H9 (cell line): ENCODE measurements around the gene TWSG1. TPM values are rescaled to one million over a fixed set of nuclear protein-coding genes. Genes with fewer than 3 reads are reported as not detected.

Source experiments
- DNase-seq: peaks from one replicate; pipeline ENCODE4 v3.0.0-alpha.2; 2017
- H2AFZ ChIP-seq: one replicate; pipeline ENCODE4 v1.6.1; 2013; ENCODE audit warnings: mild to moderate bottlenecking, low read length, control low read depth, moderate library complexity
- H2AK5ac ChIP-seq: 2 replicates; pipeline ENCODE4 v1.6.1; 2013; ENCODE audit warnings: low read length, control low read depth, mixed read lengths; ENCODE audit not compliant: insufficient read length
- H2BK120ac ChIP-seq: one replicate; pipeline ENCODE4 v1.6.1; 2013; ENCODE audit warnings: low read depth, mild to moderate bottlenecking, low read length, control low read depth, inconsistent platforms; ENCODE audit not compliant: poor library complexity, severe bottlenecking
- H2BK12ac ChIP-seq: 2 replicates; pipeline ENCODE4 v1.6.1; 2013; ENCODE audit warnings: low read length, control low read depth, mixed read lengths, low read depth; ENCODE audit not compliant: insufficient read length
- H2BK15ac ChIP-seq: 2 replicates; pipeline ENCODE4 v1.6.1; 2013; ENCODE audit warnings: low read depth, low read length, control low read depth
- H2BK20ac ChIP-seq: one replicate; pipeline ENCODE4 v1.6.1; 2013; ENCODE audit warnings: low read depth, mild to moderate bottlenecking, low read length, control low read depth, inconsistent platforms; ENCODE audit not compliant: poor library complexity, severe bottlenecking
- H2BK5ac ChIP-seq: 2 replicates; pipeline ENCODE4 v1.6.1; 2013; ENCODE audit warnings: low read length, control low read depth, mixed read lengths; ENCODE audit not compliant: insufficient read length
- H3K14ac ChIP-seq: 2 replicates; pipeline ENCODE4 v1.6.1; 2013; ENCODE audit warnings: low read length, control low read depth; ENCODE audit not compliant: insufficient read depth
- H3K18ac ChIP-seq: 2 replicates; pipeline ENCODE4 v1.6.1; 2013; ENCODE audit warnings: low read depth, mild to moderate bottlenecking, mixed read lengths, low read length, control low read depth; ENCODE audit not compliant: insufficient read length
- H3K23ac ChIP-seq: 2 replicates; pipeline ENCODE4 v1.6.1; 2013; ENCODE audit warnings: low read length, control low read depth, mixed read lengths, low read depth; ENCODE audit not compliant: insufficient read length
- H3K23me2 ChIP-seq: 2 replicates; pipeline ENCODE4 v1.6.1; 2013; ENCODE audit warnings: low read depth, mild to moderate bottlenecking, mixed read lengths, low read length, control low read depth; ENCODE audit not compliant: insufficient read length, poor library complexity, severe bottlenecking
- H3K27ac ChIP-seq: 2 replicates; pipeline ENCODE4 v1.5.1; 2013; ENCODE audit warnings: low read length, control low read depth, mixed read lengths, low read depth; ENCODE audit not compliant: insufficient read length
- H3K27me3 ChIP-seq: 2 replicates; pipeline ENCODE4 v1.6.1; 2013; ENCODE audit warnings: low read length, control low read depth, inconsistent platforms; ENCODE audit not compliant: insufficient read depth
- H3K4ac ChIP-seq: 2 replicates; pipeline ENCODE4 v1.6.1; 2013; ENCODE audit warnings: low read depth, mild to moderate bottlenecking, control low read depth, inconsistent platforms, low read length, moderate library complexity
- H3K4me1 ChIP-seq: 2 replicates; pipeline ENCODE4 v1.6.1; 2013; ENCODE audit warnings: low read length, control low read depth, inconsistent platforms; ENCODE audit not compliant: insufficient read depth
- H3K4me2 ChIP-seq: 2 replicates; pipeline ENCODE4 v1.6.1; 2013; ENCODE audit warnings: low read length, control low read depth, mixed read lengths; ENCODE audit not compliant: insufficient read length, insufficient read depth
- H3K56ac ChIP-seq: 2 replicates; pipeline ENCODE4 v1.6.1; 2013; ENCODE audit warnings: low read depth, mild to moderate bottlenecking, mixed read lengths, low read length, control low read depth; ENCODE audit not compliant: insufficient read length
- H3K79me1 ChIP-seq: 2 replicates; pipeline ENCODE4 v1.6.1; 2013; ENCODE audit warnings: low read depth, mild to moderate bottlenecking, moderate library complexity, low read length, control low read depth, inconsistent platforms; ENCODE audit not compliant: insufficient read depth, poor library complexity, severe bottlenecking
- H3K79me2 ChIP-seq: 2 replicates; pipeline ENCODE4 v1.6.1; 2013; ENCODE audit warnings: low read length, control low read depth, inconsistent platforms; ENCODE audit not compliant: insufficient read depth
- H3K9ac ChIP-seq: 2 replicates; pipeline ENCODE4 v1.6.1; 2013; ENCODE audit warnings: low read length, control low read depth, mixed read lengths; ENCODE audit not compliant: insufficient read length; ENCODE audit errors: extremely low read depth
- H3K9me3 ChIP-seq: one replicate; pipeline ENCODE4 v1.6.1; 2013; ENCODE audit warnings: low read depth, low read length, inconsistent platforms; ENCODE audit not compliant: control insufficient read depth
- H3T11ph ChIP-seq: one replicate; pipeline ENCODE4 v1.6.1; 2013; ENCODE audit warnings: mild to moderate bottlenecking, low read length, control low read depth, inconsistent platforms
- H4K20me1 ChIP-seq: one replicate; pipeline ENCODE4 v1.6.1; 2013; ENCODE audit not compliant: control insufficient read depth, insufficient read length, insufficient read depth
- H4K5ac ChIP-seq: 2 replicates; pipeline ENCODE4 v1.6.1; 2013; ENCODE audit warnings: low read depth, mild to moderate bottlenecking, mixed read lengths, low read length, control low read depth; ENCODE audit not compliant: insufficient read length
- H4K8ac ChIP-seq: replicated peaks from 2 replicates; pipeline ENCODE4 v1.6.1; 2013; ENCODE audit warnings: low read length, control low read depth, mixed read lengths, low read depth; ENCODE audit not compliant: insufficient read length
- H4K91ac ChIP-seq: 2 replicates; pipeline ENCODE4 v1.6.1; 2013; ENCODE audit warnings: low read depth, mild to moderate bottlenecking, moderate library complexity, mixed read lengths, low read length, control low read depth; ENCODE audit not compliant: insufficient read length
- H3K27ac Mint-ChIP-seq, 3 experiments: 2 replicates in 2 of 3; 3 replicates in 1 of 3; pipeline ENCODE4 v1.8.0; 2020 to 2021; ENCODE audit warnings: mixed read lengths in 3 of 3, mild to moderate bottlenecking in 1 of 3, moderate library complexity in 1 of 3
- H3K27me3 Mint-ChIP-seq: 2 replicates; pipeline ENCODE4 v1.8.0; 2021; ENCODE audit warnings: low read depth, mild to moderate bottlenecking, moderate library complexity, mixed read lengths
- H3K36me3 Mint-ChIP-seq, 3 experiments: 2 replicates in 2 of 3; 3 replicates in 1 of 3; pipeline ENCODE4 v1.8.0; 2020 to 2021; ENCODE audit warnings: low read depth in 3 of 3, mixed read lengths in 3 of 3; ENCODE audit not compliant: insufficient read depth in 1 of 3
- H3K4me1 Mint-ChIP-seq, 2 experiments: 2 replicates each; pipeline ENCODE4 v1.8.0; 2020; ENCODE audit warnings: mixed read lengths in 2 of 2
- H3K4me3 Mint-ChIP-seq, 2 experiments: 2 replicates in 1 of 2; 3 replicates in 1 of 2; pipeline ENCODE4 v1.8.0; 2020 to 2021; ENCODE audit warnings: mild to moderate bottlenecking in 2 of 2, mixed read lengths in 2 of 2, moderate library complexity in 1 of 2
- H3K9me3 Mint-ChIP-seq, 2 experiments: 2 replicates in 1 of 2; 3 replicates in 1 of 2; pipeline ENCODE4 v1.8.0; 2020; ENCODE audit warnings: mild to moderate bottlenecking in 2 of 2, mixed read lengths in 2 of 2, moderate library complexity in 1 of 2
- WGBS: extraction: QIAGEN DNeasy Blood & Tissue Kit; methylation state at CpG from one replicate; pipeline ENCODE4 v1.1.7; 2013; ENCODE audit warnings: missing lambda C conversion rate, low lambda C conversion rate, mixed read lengths; ENCODE audit not compliant: insufficient read length; ENCODE audit errors: extremely low coverage; 5-methylcytosine and 5-hydroxymethylcytosine counted together
- total RNA-seq: library from RNA; stranded (reverse); gene quantifications from 2 replicates; pipeline ENCODE4 v1.2.1, GENCODE V29; 2021
- TF ChIP-seq, protein P1 (sequence below): fragments of 200-600 bp; sonication (generic); conservative IDR thresholded peaks from 3 replicates; pipeline ENCODE4 v1.8.0; 2021; ENCODE audit warnings: antibody characterized with exemption, mild to moderate bottlenecking

The TWSG1 gene
- total RNA-seq, 1 experiment from 2014 or later, result 25.7 TPM

DNA sequence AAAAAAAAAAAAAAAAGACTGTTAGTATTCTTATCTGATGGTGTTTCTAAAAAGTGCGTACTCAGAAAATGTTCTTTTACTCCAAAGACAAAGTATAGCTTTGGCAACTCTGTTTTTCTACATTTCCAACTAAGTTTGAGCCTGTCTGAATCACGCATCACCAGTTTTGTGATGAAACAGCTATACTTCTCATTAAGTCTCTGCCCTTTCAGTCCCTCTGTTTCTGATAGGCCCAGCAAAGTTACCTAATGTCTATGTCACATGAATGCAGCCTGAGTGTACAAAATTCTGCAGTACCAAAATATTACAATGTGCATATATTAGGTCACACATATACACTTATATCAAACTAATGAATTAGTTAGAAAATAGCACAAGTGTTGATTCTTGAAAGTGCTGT, 22.4 kb downstream of the TWSG1 start:
- H2BK5ac ChIP-seq, result no peak overlapping the region
- H3K14ac ChIP-seq, result no peak overlapping the region
- Mint-ChIP-seq H3K4me1 (no peaks in the 10 kb centered on the region), H3K4me3 (no peak overlapping the region), H3K27me3 (no peaks in the 10 kb centered on the region), H3K27ac (no peak overlapping the region), H3K9me3 (no peaks in the 10 kb centered on the region), H3K36me3 (peaks cover 0 to 5% (median 4%) of the 10 kb centered on the region in 3 experiments; a peak in 2 of 7 replicates)
- no peak overlapping the region for H2AFZ ChIP-seq
- H4K5ac ChIP-seq, result no peak overlapping the region
- H2BK120ac ChIP-seq, result no peak overlapping the region
- no peak overlapping the region for H3K4ac ChIP-seq
- H4K20me1 ChIP-seq, result no peaks in the 10 kb centered on the region
- no peak overlapping the region for H3K27ac ChIP-seq
- H2BK15ac ChIP-seq, result no peak overlapping the region
- no peak overlapping the region for H3K18ac ChIP-seq
- H4K91ac ChIP-seq, result no peak overlapping the region
- no peak overlapping the region for H3K9ac ChIP-seq
- no peak overlapping the region for H2AK5ac ChIP-seq
- H3K4me2 ChIP-seq, result no peak overlapping the region
- WGBS, result no CpG with 5 or more reads among the region's 2 CpGs
- no peaks in the 10 kb centered on the region for H3K4me1 ChIP-seq
- no peaks in the 10 kb centered on the region for H3K79me1 ChIP-seq
- no peak overlapping the region for H4K8ac ChIP-seq
- no peak overlapping the region for H3T11ph ChIP-seq
- H2BK20ac ChIP-seq, result no peak overlapping the region
- H3K79me2 ChIP-seq, result no peaks in the 10 kb centered on the region
- H3K23me2 ChIP-seq, result no peaks in the 10 kb centered on the region
- DNase-seq, result no peak
- H3K23ac ChIP-seq, result no peak overlapping the region
- H2BK12ac ChIP-seq, result no peak overlapping the region
- TF ChIP-seq, protein P1, sequence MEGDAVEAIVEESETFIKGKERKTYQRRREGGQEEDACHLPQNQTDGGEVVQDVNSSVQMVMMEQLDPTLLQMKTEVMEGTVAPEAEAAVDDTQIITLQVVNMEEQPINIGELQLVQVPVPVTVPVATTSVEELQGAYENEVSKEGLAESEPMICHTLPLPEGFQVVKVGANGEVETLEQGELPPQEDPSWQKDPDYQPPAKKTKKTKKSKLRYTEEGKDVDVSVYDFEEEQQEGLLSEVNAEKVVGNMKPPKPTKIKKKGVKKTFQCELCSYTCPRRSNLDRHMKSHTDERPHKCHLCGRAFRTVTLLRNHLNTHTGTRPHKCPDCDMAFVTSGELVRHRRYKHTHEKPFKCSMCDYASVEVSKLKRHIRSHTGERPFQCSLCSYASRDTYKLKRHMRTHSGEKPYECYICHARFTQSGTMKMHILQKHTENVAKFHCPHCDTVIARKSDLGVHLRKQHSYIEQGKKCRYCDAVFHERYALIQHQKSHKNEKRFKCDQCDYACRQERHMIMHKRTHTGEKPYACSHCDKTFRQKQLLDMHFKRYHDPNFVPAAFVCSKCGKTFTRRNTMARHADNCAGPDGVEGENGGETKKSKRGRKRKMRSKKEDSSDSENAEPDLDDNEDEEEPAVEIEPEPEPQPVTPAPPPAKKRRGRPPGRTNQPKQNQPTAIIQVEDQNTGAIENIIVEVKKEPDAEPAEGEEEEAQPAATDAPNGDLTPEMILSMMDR, result no peak
- no peak overlapping the region for H3K56ac ChIP-seq
- no peaks in the 10 kb centered on the region for H3K27me3 ChIP-seq
- no peaks in the 10 kb centered on the region for H3K9me3 ChIP-seq
